A549 (cell line): ENCODE data around the gene ABHD2. TPM values are rescaled to one million over a fixed set of nuclear protein-coding genes. Genes with fewer than 3 reads are reported as not detected.

Experiments used
- ATAC-seq, 2 experiments: fragments of 200-7000 bp in 1 of 2; fragments of >200 bp in 1 of 2; cut with Nextera tagmentation in 1 of 2; cut with Tn5 transposase in 1 of 2; 3 replicates each; pipeline versions ENCODE4 v1.8.0 to v1.9.1; 2018 to 2020; ENCODE audit warnings: mild to moderate bottlenecking in 1 of 2, moderate library complexity in 1 of 2
- CTCF ChIA-PET: fragments of 300-600 bp; sonication (Branson Sonifier 250); formaldehyde crosslinking; extraction: SDS; loops from one replicate; lab custom pipeline; 2021; ENCODE audit warnings: antibody characterized with exemption, inconsistent platforms; lab: Yijun Ruan, JAX
- POLR2A ChIA-PET: fragments of 350-600 bp; formaldehyde crosslinking; extraction: SDS; loops from one replicate; lab custom pipeline; 2021; ENCODE audit warnings: antibody characterized with exemption, inconsistent platforms; lab: Yijun Ruan, JAX
- DNase-seq, 2 experiments: peaks; one replicate each; pipeline versions ENCODE4 v3.0.0 to v3.0.0-alpha.2; 2011 to 2016; ENCODE audit warnings: low read depth in 1 of 2, low spot score in 1 of 2
- FAIRE-seq: peaks from 2 replicates; lab custom pipeline; 2011; peaks lifted over from hg19 to GRCh38; lab: Jason Lieb, UNC
- H3K27ac ChIP-seq, 2 experiments: fragments of >200 bp; sonication (Bioruptor Twin); formaldehyde crosslinking; 3 replicates each; pipeline ENCODE4 v1.5.1; 2016 to 2017
- H3K4me1 ChIP-seq: fragments of >200 bp; sonication (Bioruptor Twin); formaldehyde crosslinking; 3 replicates; pipeline ENCODE4 v1.6.1; 2016
- H3K4me2 ChIP-seq: fragments of >200 bp; sonication (Bioruptor Twin); formaldehyde crosslinking; 3 replicates; pipeline ENCODE4 v1.6.1; 2016
- H3K4me3 ChIP-seq: fragments of >200 bp; sonication (Bioruptor Twin); formaldehyde crosslinking; 3 replicates; pipeline ENCODE4 v1.5.1; 2016
- H3K9me3 ChIP-seq: fragments of >200 bp; sonication (Bioruptor Twin); formaldehyde crosslinking; 3 replicates; pipeline ENCODE4 v1.6.1; 2016
- BCL3 ChIP-seq: fragments of >200 bp; sonication (Bioruptor Twin); formaldehyde crosslinking; IDR thresholded peaks from 3 replicates; pipeline ENCODE4 v1.6.1; 2016
- CBX8 ChIP-seq: fragments of 200-600 bp; sonication (generic); IDR thresholded peaks from 2 replicates; pipeline ENCODE4 v1.6.1; 2016
- CEBPB ChIP-seq, 2 experiments: fragments of >200 bp in 1 of 2; sonication (Bioruptor Twin) in 1 of 2; formaldehyde crosslinking in 1 of 2; IDR thresholded peaks; 2 replicates each; pipeline ENCODE4 v1.6.1; 2012 to 2016
- CHD2 ChIP-seq: fragments of 150-350 bp; IDR thresholded peaks from 2 replicates; pipeline ENCODE4 v1.6.1; 2014; ENCODE audit warnings: low read length; ENCODE audit not compliant: partially characterized antibody
- CTCF ChIP-seq: fragments of >200 bp; sonication (Bioruptor Twin); formaldehyde crosslinking; IDR thresholded peaks from 3 replicates; pipeline ENCODE4 v1.5.1; 2016
- FOSL2 ChIP-seq, 2 experiments: fragments of 450-650 bp in 1 of 2; fragments of >200 bp in 1 of 2; sonication (Bioruptor Twin) in 1 of 2; formaldehyde crosslinking; IDR thresholded peaks; 2 replicates each; pipeline versions ENCODE4 v1.5.0 to v1.6.1; 2016 to 2020; ENCODE audit warnings: mild to moderate bottlenecking in 1 of 2, moderate library complexity in 1 of 2
- FOXS1 ChIP-seq: fragments of 250-450 bp; sonication (Bioruptor Pico); IDR thresholded peaks from 2 replicates; pipeline ENCODE4 v1.5.0; 2020; ENCODE audit warnings: mild to moderate bottlenecking, moderate library complexity
- HDAC2 ChIP-seq: fragments of 200-600 bp; sonication (generic); IDR thresholded peaks from 2 replicates; pipeline ENCODE4 v1.6.1; 2016
- HMGXB4 ChIP-seq: fragments of 250-450 bp; sonication (Bioruptor Pico); IDR thresholded peaks from 2 replicates; pipeline ENCODE4 v1.5.0; 2021; ENCODE audit warnings: mild to moderate bottlenecking, moderate library complexity, borderline replicate concordance
- JUN ChIP-seq, 2 experiments: fragments of >200 bp; sonication (Bioruptor Twin); formaldehyde crosslinking; IDR thresholded peaks; 2 replicates in 1 of 2; 3 replicates in 1 of 2; pipeline ENCODE4 v1.6.1; 2016 to 2017
- KDM1A ChIP-seq: fragments of 200-600 bp; sonication (generic); IDR thresholded peaks from 2 replicates; pipeline ENCODE4 v1.6.1; 2016; ENCODE audit warnings: low read depth, mild to moderate bottlenecking
- MYC ChIP-seq: IDR thresholded peaks from 2 replicates; pipeline ENCODE4 v1.6.1; 2012; ENCODE audit warnings: mild to moderate bottlenecking, inconsistent platforms, low read length, improper control_type of control experiment, borderline replicate concordance
- NFE2L2 ChIP-seq: fragments of 150-350 bp; conservative IDR thresholded peaks from 2 replicates; pipeline ENCODE4 v1.6.1; 2014; ENCODE audit warnings: low read length
- PHF8 ChIP-seq: fragments of 200-600 bp; sonication (generic); IDR thresholded peaks from 2 replicates; pipeline ENCODE4 v1.6.1; 2016; ENCODE audit warnings: low read depth, mild to moderate bottlenecking, antibody characterized with exemption, moderate library complexity, borderline replicate concordance
- RAD21 ChIP-seq, 2 experiments: fragments of >200 bp in 1 of 2; sonication (Bioruptor Twin) in 1 of 2; formaldehyde crosslinking in 1 of 2; IDR thresholded peaks in 1 of 2; conservative IDR thresholded peaks in 1 of 2; 2 replicates in 1 of 2; 3 replicates in 1 of 2; pipeline ENCODE4 v1.6.1; 2012 to 2018; ENCODE audit warnings: inconsistent platforms in 1 of 2
- RARB ChIP-seq: fragments of 250-450 bp; sonication (Bioruptor Pico); IDR thresholded peaks from 2 replicates; pipeline ENCODE4 v1.8.0; 2021; ENCODE audit warnings: mild to moderate bottlenecking, moderate library complexity
- RCOR1 ChIP-seq: fragments of 150-350 bp; IDR thresholded peaks from 2 replicates; pipeline ENCODE4 v1.6.1; 2014; ENCODE audit warnings: antibody characterized with exemption, low read length, low read depth
- RFX5 ChIP-seq: fragments of 450-650 bp; IDR thresholded peaks from 2 replicates; pipeline ENCODE4 v1.7.1; 2014; ENCODE audit warnings: antibody characterized with exemption, mild to moderate bottlenecking, moderate library complexity
- RNF2 ChIP-seq: fragments of 200-600 bp; sonication (generic); IDR thresholded peaks from 2 replicates; pipeline ENCODE4 v1.6.1; 2016; ENCODE audit warnings: low read depth, mild to moderate bottlenecking, antibody characterized with exemption, moderate library complexity, borderline replicate concordance
- SREBF2 ChIP-seq: fragments of 450-650 bp; IDR thresholded peaks from 2 replicates; pipeline ENCODE4 v1.6.1; 2014; ENCODE audit warnings: mild to moderate bottlenecking, moderate library complexity
- USF2 ChIP-seq: fragments of 450-650 bp; IDR thresholded peaks from 2 replicates; pipeline ENCODE4 v1.6.1; 2014; ENCODE audit warnings: antibody characterized with exemption
- ZC3H11A ChIP-seq: fragments of 450-650 bp; IDR thresholded peaks from 2 replicates; pipeline ENCODE4 v1.6.1; 2014; ENCODE audit warnings: antibody characterized with exemption, mild to moderate bottlenecking
- WGBS: methylation state at CpG from one replicate; pipeline ENCODE4 v1.1.6; 2017; ENCODE audit errors: missing lambda C conversion rate; 5-methylcytosine and 5-hydroxymethylcytosine counted together
- polyA plus RNA-seq, 4 experiments: library from polyadenylated mRNA; depleted of rRNA in 3 of 4; stranded (reverse); fragments of >200 nt; fragmentation: RNase III in 1 of 4; extraction: RNeasy Plus Mini Kit Qiagen cat#74134 plus additional on column Dnase treatment in 1 of 4; gene quantifications; 2 replicates in 3 of 4; 3 replicates in 1 of 4; pipeline ENCODE4 v1.2.3, GENCODE V29; 2011 to 2017
- TF ChIP-seq, protein P1 (sequence below): fragments of 150-350 bp; IDR thresholded peaks from 2 replicates; pipeline ENCODE4 v1.6.1; 2014; ENCODE audit warnings: low read depth, mild to moderate bottlenecking, low read length
- TF ChIP-seq, protein P2 (sequence below): IDR thresholded peaks from 2 replicates; pipeline ENCODE4 v1.6.1; 2012

The ABHD2 gene
- polyA plus RNA-seq, 2 of the 4 experiments (the other 2 are of a cell fraction): 36.2 to 63.3 TPM

- H3K27ac ChIP-seq: peak overlapping the region; percentile 80 to 88
Observed at GRCh38 chr15:89090791-89091626, 2.8 kb downstream of the ABHD2 start.

More at GRCh38 chr15:89090791-89091626, 2.8 kb downstream of the ABHD2 start:
- ChIA-PET CTCF (interaction anchor here (1.0 to 12.9 kb wide), 18 partner anchors 10 to 84 kb away, joined by 3 to 157 read pairs (median 8); no protein-coding TSS in a partner anchor), POLR2A (interaction anchor here (0.9 to 1.8 kb wide), 6 partner anchors 10 to 452 kb away, joined by 3 to 8 read pairs (median 4); partner anchors contain the start of gene ISG20)
- no peaks in the 10 kb centered on the region for H3K9me3 ChIP-seq
- FAIRE-seq (peak; percentile 28), DNase-seq (peak in 1 of 2 experiments; percentile 65), ATAC-seq (no peak)
- TF ChIP-seq BCL3: no peak
- TF ChIP-seq USF2: peak; percentile 32; the same call in 1 of the 2 replicates
- TF ChIP-seq RARB (CRISPR knock-in tag): no peak
- TF ChIP-seq CEBPB (IDR thresholded peaks at IDR 0.05): no peak
- no peak for TF ChIP-seq FOSL2 (IDR thresholded peaks at IDR 0.05)
- TF ChIP-seq FOSL2 (CRISPR knock-in tag; IDR thresholded peaks at IDR 0.05): peak; percentile 49
- no peak for TF ChIP-seq SREBF2
- TF ChIP-seq KDM1A: no peak
- no peak for TF ChIP-seq FOXS1 (CRISPR knock-in tag)
- TF ChIP-seq, protein P1, sequence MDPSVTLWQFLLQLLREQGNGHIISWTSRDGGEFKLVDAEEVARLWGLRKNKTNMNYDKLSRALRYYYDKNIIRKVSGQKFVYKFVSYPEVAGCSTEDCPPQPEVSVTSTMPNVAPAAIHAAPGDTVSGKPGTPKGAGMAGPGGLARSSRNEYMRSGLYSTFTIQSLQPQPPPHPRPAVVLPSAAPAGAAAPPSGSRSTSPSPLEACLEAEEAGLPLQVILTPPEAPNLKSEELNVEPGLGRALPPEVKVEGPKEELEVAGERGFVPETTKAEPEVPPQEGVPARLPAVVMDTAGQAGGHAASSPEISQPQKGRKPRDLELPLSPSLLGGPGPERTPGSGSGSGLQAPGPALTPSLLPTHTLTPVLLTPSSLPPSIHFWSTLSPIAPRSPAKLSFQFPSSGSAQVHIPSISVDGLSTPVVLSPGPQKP: no peak
- TF ChIP-seq CBX8: no peak
- TF ChIP-seq HDAC2: no peak
- no peak for TF ChIP-seq PHF8
- TF ChIP-seq RCOR1: no peak
- no peak for TF ChIP-seq HMGXB4
- TF ChIP-seq CTCF: peak; percentile 33
- TF ChIP-seq RFX5: no peak
- no peak for TF ChIP-seq NFE2L2
- TF ChIP-seq CHD2: no peak
- no peak for TF ChIP-seq JUN (IDR thresholded peaks at IDR 0.05)
- TF ChIP-seq ZC3H11A: no peak
- TF ChIP-seq RNF2: no peak
- no peak for TF ChIP-seq MYC
- TF ChIP-seq, protein P2, sequence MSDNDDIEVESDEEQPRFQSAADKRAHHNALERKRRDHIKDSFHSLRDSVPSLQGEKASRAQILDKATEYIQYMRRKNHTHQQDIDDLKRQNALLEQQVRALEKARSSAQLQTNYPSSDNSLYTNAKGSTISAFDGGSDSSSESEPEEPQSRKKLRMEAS: peak; percentile 54; the same call in 1 of the 2 replicates
- TF ChIP-seq RAD21 (conservative IDR thresholded peaks at IDR 0.05 in 1 of 2, IDR thresholded peaks at IDR 0.05 in 1 of 2): peak; percentile 44 to 46
- H3K4me2 ChIP-seq: peak overlapping the region; percentile 88
- H3K4me3 ChIP-seq: peak overlapping the region; percentile 28
- 31% methylated on average over 12 of the region's 12 CpGs for WGBS
- H3K4me1 ChIP-seq: peaks cover 58% of the 10 kb centered on the region
